GM19035 (cell line): Measurements from ENCODE around the gene TIAM2.
"Not testable (repeated sequence)": the region's sequence is repeated elsewhere in the genome, so short reads cannot be mapped to it uniquely, and the experiment has no call there.

Experiments
- ATAC-seq: cut with Tn5 transposase; IDR thresholded peaks from one replicate; pipeline ENCODE4 v1.9.1; 2021; ENCODE audit not compliant: unreplicated experiment

The TIAM2 gene

GRCh38 chr6:155187994-155188706 is 193.0 kb downstream of the TIAM2 start:
- no peak for ATAC-seq

- ATAC-seq = no peak
These were observed 193.8 kb downstream of the TIAM2 start for GRCh38 chr6:155188707-155189496.

GRCh38 chr6:155190677-155191076 is 195.6 kb downstream of the TIAM2 start:
- ATAC-seq = no peak

- no peak for ATAC-seq
These were observed 198.4 kb downstream of the TIAM2 start for GRCh38 chr6:155193526-155193925.

GRCh38 chr6:155194399-155194798 is 199.3 kb downstream of the TIAM2 start:
- no peak for ATAC-seq

GRCh38 chr6:155195903-155196302 is 200.8 kb downstream of the TIAM2 start:
- ATAC-seq = no peak

DNA sequence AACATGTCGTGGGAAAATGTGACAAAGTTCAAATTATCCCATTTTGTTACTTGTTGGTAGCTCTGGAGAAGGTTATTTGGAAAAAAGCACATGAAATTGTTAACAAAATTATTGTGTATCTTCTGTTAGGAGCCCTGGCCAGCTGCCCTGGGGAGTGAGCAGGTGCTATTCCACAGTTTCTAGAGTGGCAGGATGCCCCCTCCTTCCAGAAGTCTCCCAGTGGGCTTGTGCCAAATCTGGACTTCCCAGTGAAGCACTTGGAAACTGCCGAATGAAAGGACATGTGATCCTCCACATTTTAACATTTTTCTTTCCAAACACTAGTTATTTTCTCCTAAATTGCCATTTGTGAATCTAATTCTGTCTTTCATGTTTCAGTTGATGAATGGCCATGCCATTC is 201.8 kb downstream of the TIAM2 start:
- ATAC-seq = no peak

DNA sequence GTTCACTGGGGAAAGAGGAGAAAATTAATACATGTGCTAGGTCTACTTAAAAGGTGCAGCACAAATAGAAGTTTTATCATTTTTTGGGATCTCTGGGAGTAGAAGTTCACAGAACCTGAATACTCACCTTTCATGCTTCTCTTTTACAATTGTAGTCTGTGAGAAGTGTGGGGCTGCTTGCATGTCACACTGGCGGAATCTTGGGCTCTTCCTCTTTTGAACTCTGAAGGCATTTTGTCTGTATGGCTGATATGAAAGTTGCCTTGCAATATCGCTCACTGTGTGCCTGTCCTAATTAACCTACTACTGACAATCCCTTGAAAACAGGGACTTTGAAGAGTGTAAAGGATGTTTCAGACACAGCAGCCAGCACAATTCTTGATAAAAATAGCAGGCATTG is 202.8 kb downstream of the TIAM2 start:
- no peak for ATAC-seq

- ATAC-seq = peak; percentile 74
These were observed 204.9 kb downstream of the TIAM2 start for GRCh38 chr6:155200012-155200411.

- ATAC-seq = peak; percentile 42
These were observed 206.5 kb downstream of the TIAM2 start for GRCh38 chr6:155201461-155202226.

DNA sequence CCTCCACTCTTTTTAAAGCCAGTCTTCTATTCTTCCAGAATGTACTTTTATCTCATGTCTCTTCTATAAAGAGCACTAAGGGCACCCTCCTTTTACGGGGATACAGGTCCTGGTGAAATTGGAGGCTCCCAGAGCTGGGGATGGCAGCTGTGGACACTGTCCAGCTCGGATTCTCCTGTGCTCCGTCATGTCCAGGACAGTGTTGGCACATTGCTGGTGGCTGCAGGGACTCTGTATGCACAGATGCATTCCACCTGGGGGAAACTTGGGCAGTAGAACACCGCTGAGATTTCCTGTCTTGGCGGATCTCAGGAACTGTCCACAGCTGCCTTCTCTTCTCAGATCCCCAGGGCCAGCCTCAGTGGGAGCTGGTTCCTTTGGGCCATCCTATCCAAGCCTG is 212.1 kb downstream of the TIAM2 start:
- ATAC-seq = no peak

GRCh38 chr6:155212106-155212505 is 217.0 kb downstream of the TIAM2 start:
- no peak for ATAC-seq

DNA sequence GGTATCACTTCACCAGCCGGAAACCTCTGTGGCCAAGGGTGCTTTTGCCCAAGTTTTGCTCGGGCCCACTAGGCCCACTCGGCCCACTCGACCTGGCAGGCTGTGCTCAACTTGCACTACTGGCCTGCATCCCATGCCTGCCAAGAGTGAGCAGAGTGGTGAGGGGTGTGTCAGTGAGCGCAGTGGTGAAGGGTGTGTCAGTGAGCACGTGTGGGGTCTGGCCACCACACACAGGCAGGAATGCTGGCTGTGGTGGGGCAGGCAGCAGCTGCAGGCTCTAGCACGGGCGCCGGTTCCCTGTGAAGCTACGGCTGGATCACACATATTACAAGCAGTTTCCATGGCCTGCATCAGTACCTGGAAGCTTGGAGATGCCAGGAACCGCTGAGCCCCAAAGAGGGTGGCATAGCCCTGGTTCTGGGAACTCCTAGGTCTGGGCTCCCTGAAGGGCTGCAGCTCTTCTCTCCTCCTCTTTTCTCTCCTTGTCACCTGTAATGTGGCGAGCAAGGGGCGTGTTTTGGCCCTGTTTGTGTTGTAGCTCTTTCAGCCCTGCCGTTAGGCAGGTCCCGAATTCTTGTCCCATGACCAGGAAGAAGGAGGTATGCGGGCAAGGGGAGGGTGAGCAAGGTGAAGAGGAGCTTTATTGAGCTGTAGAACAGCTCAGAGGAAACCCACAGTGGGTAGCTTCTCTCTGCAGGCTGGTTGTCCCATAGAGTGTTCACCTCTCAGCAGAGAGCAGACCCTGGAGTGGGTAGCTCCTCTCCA is 217.7 kb downstream of the TIAM2 start:
- ATAC-seq = no peak

GRCh38 chr6:155213611-155214372 is 218.7 kb downstream of the TIAM2 start:
- no peak for ATAC-seq

DNA sequence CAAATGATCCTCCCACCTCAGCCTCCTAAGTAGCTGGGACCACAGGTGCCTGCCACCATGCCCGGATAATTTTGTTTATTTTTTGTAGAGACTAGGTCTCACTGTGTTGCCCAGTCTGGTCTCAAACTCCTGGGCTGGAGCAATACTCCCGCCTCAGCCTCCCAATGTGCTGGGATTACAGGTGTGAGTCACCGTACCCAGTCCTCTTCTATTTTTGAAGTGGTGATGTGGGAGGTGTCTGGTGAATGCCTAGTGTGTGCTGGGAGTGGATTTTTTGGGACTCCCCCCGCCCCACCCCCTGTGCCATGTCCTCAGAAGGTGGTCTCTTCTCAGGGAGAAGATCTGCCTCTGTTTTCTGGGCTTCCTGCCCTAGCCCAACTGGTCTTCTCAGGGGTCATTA is 220.8 kb downstream of the TIAM2 start:
- no peak for ATAC-seq

GRCh38 chr6:155216312-155217046 is 221.4 kb downstream of the TIAM2 start:
- no peak for ATAC-seq

GRCh38 chr6:155218711-155219110 is 223.6 kb downstream of the TIAM2 start:
- not testable (repeated sequence) for ATAC-seq

GRCh38 chr6:155219299-155219698 is 224.2 kb downstream of the TIAM2 start:
- ATAC-seq = no peak

DNA sequence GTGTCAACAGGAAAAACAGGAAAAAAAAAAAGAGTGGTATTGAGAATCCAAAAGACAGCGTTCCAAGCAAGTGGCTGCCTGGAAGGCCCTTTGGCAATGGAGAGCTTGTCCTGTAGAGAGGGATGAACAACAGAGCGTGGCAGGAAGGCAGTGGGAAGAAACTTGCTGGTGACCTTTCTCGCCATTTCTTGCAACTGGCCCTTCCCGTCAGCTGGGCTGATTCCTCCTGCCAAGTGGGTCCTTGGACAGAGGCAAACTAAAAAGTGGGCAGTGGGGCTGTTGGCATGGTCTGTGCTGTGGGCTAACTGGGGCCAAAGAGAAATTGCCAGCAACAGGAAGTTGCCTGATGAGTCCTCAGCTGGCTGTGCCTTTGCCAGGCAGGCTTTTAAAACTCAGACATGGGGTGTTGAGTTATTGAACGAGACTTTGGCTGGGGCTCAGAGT is 224.8 kb downstream of the TIAM2 start:
- ATAC-seq = no peak
